ENCODE results near the gene EPS15. TPM values are rescaled to one million over a fixed set of nuclear protein-coding genes. Genes with fewer than 3 reads are reported as not detected.

Gene EPS15
- total RNA-seq, 1 donor from 2014 or later = 120 TPM

GRCh38 chr1:51499694-51500093 is 19.4 kb downstream of the EPS15 start:
- Mint-ChIP-seq H3K4me1 (ENCODE audit: unreplicated experiment) (no peaks in the 10 kb centered on the region), H3K27me3 (ENCODE audit: unreplicated experiment) (peaks cover 2% of the 10 kb centered on the region), H3K9me3 (ENCODE audit: unreplicated experiment) (no peaks in the 10 kb centered on the region), H3K36me3 (ENCODE audit: low read depth, unreplicated experiment) (peaks cover 6% of the 10 kb centered on the region), H3K27ac (ENCODE audit: unreplicated experiment) (no peak overlapping the region), H3K4me3 (ENCODE audit: unreplicated experiment) (no peak overlapping the region)
- TF ChIP-seq, protein P1, sequence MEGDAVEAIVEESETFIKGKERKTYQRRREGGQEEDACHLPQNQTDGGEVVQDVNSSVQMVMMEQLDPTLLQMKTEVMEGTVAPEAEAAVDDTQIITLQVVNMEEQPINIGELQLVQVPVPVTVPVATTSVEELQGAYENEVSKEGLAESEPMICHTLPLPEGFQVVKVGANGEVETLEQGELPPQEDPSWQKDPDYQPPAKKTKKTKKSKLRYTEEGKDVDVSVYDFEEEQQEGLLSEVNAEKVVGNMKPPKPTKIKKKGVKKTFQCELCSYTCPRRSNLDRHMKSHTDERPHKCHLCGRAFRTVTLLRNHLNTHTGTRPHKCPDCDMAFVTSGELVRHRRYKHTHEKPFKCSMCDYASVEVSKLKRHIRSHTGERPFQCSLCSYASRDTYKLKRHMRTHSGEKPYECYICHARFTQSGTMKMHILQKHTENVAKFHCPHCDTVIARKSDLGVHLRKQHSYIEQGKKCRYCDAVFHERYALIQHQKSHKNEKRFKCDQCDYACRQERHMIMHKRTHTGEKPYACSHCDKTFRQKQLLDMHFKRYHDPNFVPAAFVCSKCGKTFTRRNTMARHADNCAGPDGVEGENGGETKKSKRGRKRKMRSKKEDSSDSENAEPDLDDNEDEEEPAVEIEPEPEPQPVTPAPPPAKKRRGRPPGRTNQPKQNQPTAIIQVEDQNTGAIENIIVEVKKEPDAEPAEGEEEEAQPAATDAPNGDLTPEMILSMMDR (IDR thresholded peaks at IDR 0.05; ENCODE audit: unreplicated experiment) = no peak
- DNase-seq (ENCODE audit: low spot score) = no peak

GRCh38 chr1:51498924-51499323 is 20.1 kb downstream of the EPS15 start:
- Mint-ChIP-seq H3K4me1 (ENCODE audit: unreplicated experiment) (no peaks in the 10 kb centered on the region), H3K27me3 (ENCODE audit: unreplicated experiment) (peaks cover 4% of the 10 kb centered on the region), H3K27ac (ENCODE audit: unreplicated experiment) (no peak overlapping the region), H3K4me3 (ENCODE audit: unreplicated experiment) (no peak overlapping the region), H3K9me3 (ENCODE audit: unreplicated experiment) (no peaks in the 10 kb centered on the region), H3K36me3 (ENCODE audit: low read depth, unreplicated experiment) (peaks cover 6% of the 10 kb centered on the region)
- DNase-seq (ENCODE audit: low spot score) = no peak
- TF ChIP-seq, protein P1 (IDR thresholded peaks at IDR 0.05; ENCODE audit: unreplicated experiment) = no peak

GRCh38 chr1:51497340-51497739 is 21.7 kb downstream of the EPS15 start:
- Mint-ChIP-seq H3K4me1 (ENCODE audit: unreplicated experiment) (no peaks in the 10 kb centered on the region), H3K27ac (ENCODE audit: unreplicated experiment) (no peak overlapping the region), H3K4me3 (ENCODE audit: unreplicated experiment) (no peak overlapping the region), H3K9me3 (ENCODE audit: unreplicated experiment) (no peaks in the 10 kb centered on the region), H3K27me3 (ENCODE audit: unreplicated experiment) (peaks cover 2% of the 10 kb centered on the region), H3K36me3 (ENCODE audit: low read depth, unreplicated experiment) (peaks cover 3% of the 10 kb centered on the region)
- TF ChIP-seq, protein P1 (IDR thresholded peaks at IDR 0.05; ENCODE audit: unreplicated experiment) = no peak
- no peak for DNase-seq (ENCODE audit: low spot score)

DNA sequence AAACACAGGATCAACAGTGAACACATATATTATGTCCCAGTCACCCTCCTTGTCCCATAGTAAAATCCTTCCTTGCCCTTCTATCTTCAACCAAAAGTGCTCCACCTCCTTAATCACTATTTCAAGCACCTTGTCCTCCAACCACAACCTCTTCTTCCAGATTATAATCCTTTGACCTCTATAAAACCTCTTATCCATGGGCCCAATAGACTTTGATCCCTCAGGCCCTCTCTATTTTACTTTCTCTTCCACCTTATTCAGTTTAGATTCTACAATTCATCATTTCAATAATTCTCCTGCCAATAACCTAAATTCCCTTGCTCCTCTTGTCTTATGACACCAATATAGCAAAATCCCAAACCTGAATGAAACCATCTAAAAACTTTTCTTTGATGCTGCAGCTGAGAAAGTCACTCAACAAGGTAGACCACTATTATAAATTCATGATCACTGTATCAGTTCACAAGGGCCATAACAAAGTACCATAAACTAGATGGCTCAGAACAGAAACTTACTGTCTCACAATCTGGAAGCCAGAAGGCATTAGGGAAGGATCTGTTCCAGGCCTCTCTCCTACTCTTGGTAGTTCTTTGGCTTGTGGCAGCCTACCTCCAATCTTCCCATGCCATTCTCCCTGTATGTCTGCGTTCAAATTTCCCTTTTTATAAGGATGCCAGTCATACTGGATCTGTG is 24.8 kb downstream of the EPS15 start:
- Mint-ChIP-seq H3K4me1 (ENCODE audit: unreplicated experiment) (no peaks in the 10 kb centered on the region), H3K36me3 (ENCODE audit: low read depth, unreplicated experiment) (no peaks in the 10 kb centered on the region), H3K27me3 (ENCODE audit: unreplicated experiment) (peaks cover 2% of the 10 kb centered on the region), H3K9me3 (ENCODE audit: unreplicated experiment) (no peaks in the 10 kb centered on the region), H3K27ac (ENCODE audit: unreplicated experiment) (no peak overlapping the region), H3K4me3 (ENCODE audit: unreplicated experiment) (no peak overlapping the region)
- DNase-seq (ENCODE audit: low spot score) = no peak
- TF ChIP-seq, protein P1 (IDR thresholded peaks at IDR 0.05; ENCODE audit: unreplicated experiment) = no peak

DNA sequence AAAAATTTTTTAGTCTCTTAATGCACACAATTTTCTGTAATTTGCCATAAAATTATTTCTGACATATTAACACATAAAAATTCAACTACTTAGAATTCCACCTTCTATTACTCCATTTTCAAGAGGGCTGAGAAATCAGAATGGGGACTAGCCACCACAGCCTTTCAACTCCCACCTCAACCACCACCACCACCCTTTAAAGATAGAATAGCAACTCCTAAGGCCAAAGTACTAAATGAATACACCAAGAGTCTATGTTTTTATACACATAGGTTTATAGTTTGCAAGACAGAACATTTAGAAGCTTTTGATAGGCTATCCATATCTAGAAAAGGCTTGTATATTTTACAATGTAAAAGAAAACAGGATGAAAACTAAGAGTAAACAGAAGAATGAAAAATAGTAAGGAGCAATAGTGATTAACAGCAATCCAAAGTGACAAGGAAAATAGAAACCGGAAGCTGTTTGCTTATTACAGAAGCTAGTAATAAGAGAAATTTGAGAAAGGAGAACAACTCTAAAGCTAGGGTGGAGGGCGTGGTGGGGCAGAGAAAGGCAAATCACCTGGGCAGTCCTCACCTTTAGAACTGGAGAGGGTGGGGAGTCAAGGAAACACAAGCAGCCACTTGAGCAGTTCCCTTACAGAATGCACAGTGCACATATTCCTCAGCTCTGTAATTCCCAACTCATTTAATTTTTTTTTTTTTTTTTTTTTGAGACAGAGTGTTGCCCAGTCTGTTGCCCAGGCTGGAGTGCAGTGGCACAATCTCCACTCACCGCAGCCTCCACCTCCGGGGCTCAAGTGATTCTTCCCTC is 27.7 kb downstream of the EPS15 start:
- DNase-seq (ENCODE audit: low spot score) = no peak
- TF ChIP-seq, protein P1 (IDR thresholded peaks at IDR 0.05; ENCODE audit: unreplicated experiment) = no peak
- Mint-ChIP-seq H3K36me3 (ENCODE audit: low read depth, unreplicated experiment) (no peaks in the 10 kb centered on the region), H3K27ac (ENCODE audit: unreplicated experiment) (peak overlapping the region; percentile 32), H3K4me3 (ENCODE audit: unreplicated experiment) (no peak overlapping the region), H3K9me3 (ENCODE audit: unreplicated experiment) (no peaks in the 10 kb centered on the region), H3K4me1 (ENCODE audit: unreplicated experiment) (peaks cover 6% of the 10 kb centered on the region), H3K27me3 (ENCODE audit: unreplicated experiment) (peaks cover 2% of the 10 kb centered on the region)

Measured in endothelial cell (in vitro differentiated cells).